ENCODE results near the gene MYO19.
"Not testable (repeated sequence)": the region's sequence is repeated elsewhere in the genome, so short reads cannot be mapped to it uniquely, and the experiment has no call there.

Gene MYO19

DNA sequence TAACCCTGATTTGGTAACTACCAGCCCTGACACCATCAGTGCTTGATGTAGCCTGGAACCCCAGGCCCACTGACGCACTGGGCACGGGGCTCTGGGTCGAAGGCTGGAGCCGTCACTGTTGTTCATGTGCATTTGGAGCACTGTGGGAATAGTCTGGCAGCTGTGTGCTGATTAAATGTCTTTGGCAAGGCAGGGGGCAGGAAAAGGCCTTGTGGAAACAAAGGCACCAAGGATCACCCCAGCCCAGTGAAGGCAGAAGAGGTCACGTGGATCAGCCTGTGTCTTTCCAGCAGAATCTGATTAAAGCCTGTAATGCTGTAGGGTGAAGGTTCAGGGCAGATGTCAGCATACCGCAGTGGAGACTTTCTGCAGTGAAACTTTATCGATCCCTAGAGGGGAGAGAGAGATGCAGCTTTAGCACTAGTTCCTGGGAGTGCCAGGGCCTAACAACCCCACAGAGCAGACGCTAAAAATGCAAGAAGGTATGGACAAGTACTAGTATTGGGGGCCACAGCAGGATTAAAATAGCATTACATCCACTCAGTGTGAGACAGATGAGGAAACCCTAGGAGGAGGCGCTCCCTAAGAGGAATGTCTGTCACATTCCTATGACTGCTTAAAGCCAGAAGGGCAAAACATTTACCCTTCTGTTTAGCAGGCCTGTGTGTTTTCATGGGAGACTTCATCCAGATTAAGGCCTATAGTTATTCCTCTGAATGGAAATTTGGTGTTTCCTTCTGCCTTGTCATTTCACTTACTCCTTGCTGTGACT is 38.5 kb downstream of the MYO19 start:
- no peak for FAIRE-seq

DNA sequence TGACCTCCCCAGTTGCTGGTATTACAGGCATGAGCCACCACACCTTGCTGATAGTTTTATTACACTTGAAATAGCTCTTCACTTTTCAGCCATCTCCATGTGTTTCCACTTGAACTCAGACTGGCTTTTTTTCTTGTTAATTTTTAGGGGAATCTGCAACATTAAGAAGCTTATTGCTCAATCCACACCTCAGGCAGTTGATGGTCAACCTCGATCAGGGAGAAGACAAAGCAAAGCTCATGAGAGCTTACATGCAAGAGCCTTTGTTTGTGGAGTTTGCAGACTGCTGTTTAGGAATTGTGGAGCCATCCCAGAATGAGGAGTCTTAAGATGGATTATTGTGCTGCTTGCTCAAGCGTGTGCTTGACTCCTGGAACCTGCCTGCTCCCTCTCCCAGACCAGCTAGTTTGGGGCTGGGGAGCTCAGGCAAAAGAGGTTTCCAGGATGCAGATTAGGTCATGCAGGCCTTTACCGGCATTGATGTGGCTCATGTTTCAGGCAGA is 39.5 kb downstream of the MYO19 start:
- FAIRE-seq = no peak

- no peak for FAIRE-seq
Observed at GRCh38 chr17:36494674-36495073, 40.0 kb downstream of the MYO19 start.

GRCh38 chr17:36493956-36494355 is 40.7 kb downstream of the MYO19 start:
- FAIRE-seq = no peak

- FAIRE-seq = no peak
Observed at GRCh38 chr17:36486204-36487194, 48.2 kb downstream of the MYO19 start, which contains the start of gene ZNHIT3. Gene ZNHIT3 (plus strand): TSS chr17:36486681. CDS start chr17:36486700, 19 bp downstream.

- FAIRE-seq = no peak
Observed at GRCh38 chr17:36485805-36486203, 48.9 kb downstream of the MYO19 start.

GRCh38 chr17:36485027-36485426 is 49.6 kb downstream of the MYO19 start:
- no peak for FAIRE-seq

GRCh38 chr17:36484021-36484420 is 50.6 kb downstream of the MYO19 start:
- not testable (repeated sequence) for FAIRE-seq

GRCh38 chr17:36482611-36483504 is 51.8 kb downstream of the MYO19 start:
- FAIRE-seq = no peak

GRCh38 chr17:36481829-36482228 is 52.8 kb downstream of the MYO19 start:
- no peak for FAIRE-seq

GRCh38 chr17:36475346-36475970 is 59.2 kb downstream of the MYO19 start:
- no peak for FAIRE-seq

DNA sequence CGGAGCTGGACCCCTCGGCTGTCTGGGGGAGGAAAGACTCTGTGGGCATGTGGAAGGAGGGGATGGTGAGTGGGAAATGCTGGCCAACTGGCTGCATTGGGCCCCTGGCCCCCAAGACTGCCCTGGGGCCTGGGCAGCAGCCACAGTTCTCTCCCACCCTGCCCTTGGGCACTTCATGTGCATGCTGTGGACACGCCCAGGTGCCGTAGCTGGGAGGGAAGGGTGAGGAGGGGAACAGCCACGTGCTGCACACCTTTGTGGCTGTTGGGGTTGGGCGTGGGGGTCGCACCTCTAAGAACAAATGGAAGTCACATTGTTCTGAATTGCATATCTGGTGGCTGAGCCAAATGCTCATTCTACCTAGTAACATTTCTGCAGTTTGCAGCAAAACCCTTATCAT is 60.1 kb downstream of the MYO19 start:
- FAIRE-seq = no peak

GRCh38 chr17:36470499-36470898 is 64.2 kb downstream of the MYO19 start:
- no peak for FAIRE-seq

- FAIRE-seq = no peak
Observed at GRCh38 chr17:36469733-36470132, 64.9 kb downstream of the MYO19 start.

DNA sequence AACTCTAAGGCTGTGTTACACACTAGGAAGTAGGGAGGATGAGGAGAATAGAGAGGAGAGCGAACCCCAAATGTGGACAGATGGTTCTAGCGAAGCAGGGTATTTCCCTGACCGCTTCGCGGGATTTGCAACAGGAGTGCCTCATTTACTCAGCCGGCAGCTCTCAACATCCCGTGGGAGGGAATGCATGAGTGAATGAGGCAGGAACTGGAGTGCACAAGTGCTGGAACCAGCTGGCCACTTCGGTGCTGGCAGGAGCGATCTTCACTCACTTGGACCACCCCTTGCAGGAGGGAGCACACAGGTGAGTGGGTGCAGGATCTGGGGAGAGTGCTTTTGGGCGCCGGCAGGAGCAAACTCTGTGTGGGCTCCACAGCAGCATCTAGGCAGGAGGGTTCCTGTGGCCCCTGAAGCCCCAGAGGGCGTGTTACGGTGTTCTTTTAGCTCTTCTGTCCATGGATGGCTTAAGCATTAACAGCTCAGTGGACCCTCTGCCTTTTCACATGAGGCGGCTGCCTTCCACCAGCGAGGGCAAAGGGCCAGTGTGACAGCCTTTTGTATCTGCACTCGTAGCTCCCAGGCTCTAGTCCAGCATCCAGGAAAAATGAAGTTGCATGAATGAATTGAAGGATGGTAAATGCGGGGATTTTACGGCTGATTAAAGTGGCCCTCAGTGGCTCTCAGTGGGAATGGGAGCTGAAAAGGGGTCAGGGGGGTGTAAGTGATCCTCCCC is 65.6 kb downstream of the MYO19 start:
- no peak for FAIRE-seq

- FAIRE-seq = no peak
Observed at GRCh38 chr17:36464765-36465088, 69.9 kb downstream of the MYO19 start.

- FAIRE-seq = no peak
Observed at GRCh38 chr17:36463916-36464764, 70.5 kb downstream of the MYO19 start.

GRCh38 chr17:36461330-36462110 is 73.1 kb downstream of the MYO19 start:
- FAIRE-seq = no peak

DNA sequence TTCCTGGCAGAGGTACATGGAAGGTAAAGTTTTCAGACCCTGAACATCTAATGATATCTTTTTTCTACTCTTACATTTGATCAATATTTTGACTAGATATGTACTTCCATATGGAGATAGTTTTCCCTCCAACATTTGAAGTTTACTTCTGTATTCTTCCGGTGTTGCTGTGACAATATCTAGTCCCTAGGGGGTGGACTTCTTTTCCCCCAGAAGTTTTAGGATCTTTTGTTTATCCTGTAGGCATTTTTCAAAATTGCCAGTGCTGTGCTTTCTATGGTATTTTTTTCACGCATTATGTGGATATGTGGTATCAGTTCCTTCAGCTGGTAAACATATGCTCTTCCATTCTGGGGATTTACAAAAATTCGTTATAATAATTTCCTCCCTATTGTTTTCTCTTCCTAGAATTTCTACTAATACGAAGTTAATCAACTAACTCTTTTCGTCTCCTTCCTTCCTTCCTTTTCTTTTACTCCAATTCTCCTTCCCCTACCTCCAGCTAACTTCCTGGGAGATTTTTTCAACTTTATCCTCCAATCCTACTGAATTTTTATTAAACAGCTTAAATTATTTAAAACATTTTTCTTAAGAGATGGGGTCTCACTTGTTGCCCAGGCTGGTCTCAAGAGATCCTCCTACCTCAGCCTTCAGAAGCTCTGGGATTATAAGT is 74.3 kb downstream of the MYO19 start:
- FAIRE-seq = no peak
